Left ventricle myocardium superior (tissue), 1 donor: Measurements from ENCODE around the gene ZNF784. TPM values are rescaled to one million over a fixed set of nuclear protein-coding genes. Genes with fewer than 3 reads are reported as not detected.

ENCODE experiments used
- ATAC-seq: fragments of 200-7000 bp; cut with Tn5 transposase; one replicate; pipeline ENCODE4 v1.9.1; 2020; ENCODE audit warnings: mild to moderate bottlenecking, moderate library complexity
- DNase-seq: peaks from one replicate; pipeline ENCODE4 v3.0.0-alpha.2; 2020
- intact Hi-C: fragments of 100-400 bp; cut with micrococcal nuclease; formaldehyde crosslinking; loops from one replicate; pipeline ENCODE4 v1.11.0; 2022
- long read RNA-seq: library from polyadenylated mRNA; unstranded; transcript quantifications from one replicate; pipeline ENCODE4 v2.0.0, GENCODE V29; 2021
- total RNA-seq: library from RNA; stranded (reverse); fragmentation: NEBNext Ultra II Directional; extraction: Animal tissue kit (Norgen Biotek cat#: 25700); gene quantifications from one replicate; pipeline ENCODE4 v1.2.1, GENCODE V29; 2021
- donor health status: DM: no; HTN: yes; CAD: no; lungs with severe emphysema.

ZNF784 gene, protein sequence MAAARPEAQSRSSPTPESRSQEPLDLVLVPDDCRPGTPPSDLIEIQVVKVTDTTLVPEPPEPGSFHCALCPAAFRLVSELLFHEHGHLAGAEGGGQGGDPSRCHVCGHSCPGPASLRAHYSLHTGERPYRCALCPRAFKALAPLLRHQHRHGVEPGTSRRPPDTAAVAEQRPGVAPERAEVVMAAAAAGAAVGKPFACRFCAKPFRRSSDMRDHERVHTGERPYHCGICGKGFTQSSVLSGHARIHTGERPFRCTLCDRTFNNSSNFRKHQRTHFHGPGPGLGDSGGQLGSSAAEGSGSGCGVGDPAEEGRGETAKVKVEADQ
- 13.4 TPM for total RNA-seq
- long read RNA-seq, transcript ZNF784-201 (2 exons, 2,021 nt) = major isoform, 14 of 25 reads
- long read RNA-seq, partial matches to known transcripts = 9 of 25 reads
- long read RNA-seq, other reads (novel, unspliced or antisense) = 0 of 25 reads

DNA sequence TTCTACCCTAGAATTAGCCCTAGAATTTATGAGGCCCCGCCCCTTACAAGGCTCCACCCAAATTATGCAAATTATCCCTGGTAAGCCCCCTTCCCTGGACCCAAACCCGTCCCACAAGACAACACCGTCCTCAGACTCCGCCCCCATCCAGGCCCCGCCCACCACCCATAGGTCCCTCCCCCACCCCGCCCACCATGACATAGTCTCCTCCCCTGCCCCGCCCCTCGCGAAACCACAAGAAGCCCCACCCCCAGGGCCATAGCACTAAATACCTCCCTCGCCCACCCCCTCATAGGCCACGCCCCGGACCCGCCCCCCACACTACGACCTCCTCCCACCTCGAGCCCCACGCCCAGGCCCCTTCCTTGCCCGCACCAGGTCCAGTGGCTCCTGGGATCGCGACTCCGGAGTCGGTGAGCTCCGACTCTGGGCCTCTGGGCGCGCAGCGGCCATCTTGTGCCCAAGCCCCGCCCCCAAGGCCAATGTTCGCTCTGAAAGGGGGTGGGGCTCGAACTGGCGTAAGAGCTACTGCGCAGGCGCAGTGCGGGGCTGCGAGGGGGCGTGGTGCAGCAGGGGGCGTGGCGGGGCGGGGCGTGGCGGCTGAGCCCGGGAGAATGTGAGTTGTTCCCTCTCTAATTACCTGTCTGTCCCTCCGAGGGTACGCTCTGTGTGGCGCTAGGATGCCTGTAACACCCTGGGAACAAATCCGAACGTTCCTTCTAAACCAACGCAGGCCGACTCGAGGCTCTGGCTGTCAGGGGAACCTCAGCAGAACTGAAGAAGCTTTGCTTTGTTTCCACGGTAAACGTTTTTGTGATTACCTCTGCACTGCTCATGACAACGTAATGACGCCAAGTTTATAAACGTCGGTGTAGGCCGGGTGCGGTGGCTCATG lies at the start of gene ZNF784:
TSS of gene ZNF784 (minus strand) at position 458 of the 895 bp plus-strand sequence. CDS start at position 453, 5 bp downstream.
- DNase-seq (peak; percentile 96), ATAC-seq (peak; percentile 91)
- intact Hi-C loops = no loop called here

DNA sequence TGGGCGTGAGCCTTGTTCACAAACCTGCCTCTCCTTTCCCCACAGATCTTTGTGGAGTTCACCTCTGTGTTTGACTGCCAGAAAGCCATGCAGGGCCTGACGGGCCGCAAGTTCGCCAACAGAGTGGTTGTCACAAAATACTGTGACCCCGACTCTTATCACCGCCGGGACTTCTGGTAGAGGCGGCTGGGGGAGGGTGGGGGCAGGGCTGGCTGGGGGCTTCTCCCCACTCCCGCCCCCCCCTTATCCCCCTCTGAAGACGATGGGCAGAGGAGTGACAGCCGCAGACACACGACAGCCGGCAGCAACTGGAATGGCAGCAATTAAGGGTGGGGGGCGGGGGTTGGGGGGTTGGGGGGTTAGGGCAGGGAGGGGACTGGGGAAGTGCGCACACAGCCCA lies 49.5 kb upstream of the ZNF784 start:
- DNase-seq (no peak), ATAC-seq (no peak)
- intact Hi-C loops = no loop called here

DNA sequence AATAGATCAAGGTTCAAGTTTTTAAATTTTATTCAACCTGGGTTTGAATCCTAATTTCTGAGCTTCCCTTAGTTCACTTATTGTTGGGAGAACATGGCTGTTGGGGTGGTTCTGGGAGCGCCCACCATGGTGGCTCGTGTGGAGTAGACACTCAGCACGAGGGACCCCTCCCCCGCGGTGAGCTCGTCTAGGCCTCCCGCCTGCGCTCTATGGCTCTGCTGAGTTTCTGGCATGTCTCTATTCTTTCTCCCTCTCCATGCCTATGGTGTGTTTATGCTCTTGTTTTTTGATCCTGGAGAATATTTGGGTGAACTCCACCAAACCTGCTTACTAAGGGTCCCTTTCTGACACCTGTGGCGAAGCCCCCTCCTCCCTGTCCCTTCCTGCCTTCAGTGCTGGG lies 49.1 kb upstream of the ZNF784 start:
- intact Hi-C loops = no loop called here
- DNase-seq (no peak), ATAC-seq (no peak)

DNA sequence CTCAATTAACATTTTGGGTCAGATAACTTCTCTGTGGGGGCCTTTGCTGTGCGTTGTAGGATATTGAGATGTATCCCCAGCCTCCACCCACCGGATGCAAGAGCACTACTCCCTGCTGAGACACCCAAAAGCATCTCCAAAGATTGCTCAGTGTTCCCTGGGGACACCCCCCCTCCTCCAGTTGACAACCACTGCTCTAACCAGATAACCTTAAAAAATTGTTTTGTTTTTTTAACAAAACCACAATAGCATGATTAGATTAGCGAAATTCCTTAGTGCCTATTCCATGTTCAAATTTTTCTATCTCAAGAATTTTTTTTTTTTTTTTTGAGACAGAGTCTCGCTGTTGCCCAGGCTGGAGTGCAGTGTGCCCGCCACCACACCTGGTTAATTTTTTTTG lies 48.1 kb upstream of the ZNF784 start:
- DNase-seq (no peak), ATAC-seq (no peak)
- intact Hi-C loops = no loop called here

DNA sequence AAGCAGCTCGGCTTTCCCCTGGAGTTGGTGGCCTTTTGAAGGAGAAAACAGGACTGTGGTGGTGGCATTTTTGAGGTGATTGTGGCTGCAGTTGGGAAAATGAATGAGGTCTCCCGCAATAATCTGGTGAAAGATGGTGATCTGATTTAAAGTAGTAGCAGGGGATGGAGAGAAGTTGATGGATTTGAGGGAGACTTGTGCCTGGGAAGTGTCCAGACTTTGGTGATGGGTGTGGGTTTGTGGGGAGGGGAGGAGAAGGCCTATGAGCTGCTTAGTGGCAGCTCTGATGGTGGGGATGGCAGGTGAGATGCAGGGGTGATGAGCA lies 46.6 kb upstream of the ZNF784 start:
- DNase-seq = no peak
- ATAC-seq = no peak
- intact Hi-C loops = no loop called here

DNA sequence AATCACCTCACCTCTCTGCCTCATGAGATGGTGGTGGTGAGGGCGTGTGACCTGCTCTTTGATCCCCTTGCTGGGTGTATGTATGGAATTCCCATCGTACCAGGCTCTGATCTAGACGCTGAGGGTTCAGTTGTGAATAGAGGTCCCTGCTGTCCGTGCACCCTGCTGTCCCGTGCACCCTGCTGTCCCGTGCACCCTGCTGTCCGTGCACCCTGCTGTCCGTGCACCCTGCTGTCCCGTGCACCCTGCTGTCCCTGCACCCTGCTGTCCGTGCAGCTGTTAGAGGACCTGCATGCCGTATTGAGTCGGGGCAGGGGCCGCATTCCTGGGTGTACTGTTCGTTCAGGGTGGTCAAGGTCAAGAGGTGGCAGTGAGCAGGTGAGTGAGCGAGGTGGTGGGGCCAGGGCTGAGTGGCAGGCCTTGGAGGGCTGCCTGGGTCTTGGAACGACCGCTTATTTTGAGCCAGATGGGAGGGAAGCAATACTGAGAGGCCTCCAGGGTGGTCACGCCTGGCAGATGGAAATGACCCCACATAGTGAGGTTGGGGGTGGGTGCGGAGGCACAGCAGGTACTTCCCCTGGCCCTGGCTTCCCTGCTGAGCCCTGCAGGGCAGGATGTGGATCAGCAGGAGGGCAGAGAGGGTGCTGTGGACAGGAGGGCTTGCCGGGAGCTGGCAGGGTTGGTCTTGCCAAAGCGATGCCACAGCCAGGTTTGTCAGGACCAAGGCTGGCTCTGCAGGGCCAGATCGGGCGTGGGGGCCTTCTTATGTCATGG lies 46.1 kb upstream of the ZNF784 start:
- DNase-seq (no peak), ATAC-seq (no peak)

DNA sequence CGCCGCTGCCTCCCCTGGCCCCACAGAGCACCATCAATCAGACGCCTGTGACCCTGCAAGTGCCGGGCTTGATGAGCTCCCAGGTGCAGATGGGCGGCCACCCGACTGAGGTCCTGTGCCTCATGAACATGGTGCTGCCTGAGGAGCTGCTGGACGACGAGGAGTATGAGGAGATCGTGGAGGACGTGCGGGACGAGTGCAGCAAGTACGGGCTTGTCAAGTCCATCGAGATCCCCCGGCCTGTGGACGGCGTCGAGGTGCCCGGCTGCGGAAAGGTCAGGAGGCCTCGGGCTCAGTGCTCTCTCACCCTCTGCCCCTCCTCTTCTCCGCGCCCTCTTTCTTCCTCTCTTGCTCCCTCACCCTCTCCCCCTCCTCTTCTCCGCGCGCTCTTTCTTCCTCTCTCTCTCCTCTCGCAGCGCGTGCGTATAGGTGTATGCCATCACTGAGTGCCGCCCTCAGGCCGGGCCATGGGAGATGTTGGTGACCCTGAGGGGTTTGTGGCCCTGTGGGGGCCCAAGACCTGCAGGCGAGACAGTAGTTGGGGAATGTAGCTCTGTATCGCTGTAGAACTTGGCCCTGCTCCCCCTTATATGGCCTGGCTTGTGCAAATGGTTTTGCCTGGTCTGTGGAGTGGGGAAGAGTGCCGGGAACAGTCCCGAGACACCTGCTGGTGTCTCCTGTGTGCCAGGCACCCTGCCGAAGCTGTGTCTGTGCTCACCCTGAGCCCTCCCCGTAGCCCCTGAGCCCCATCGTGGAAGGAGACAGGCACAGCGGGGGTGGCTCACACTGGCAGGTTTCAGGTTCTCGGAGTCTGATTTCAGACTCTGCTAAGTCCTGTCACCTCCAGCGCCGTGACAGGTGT lies 45.3 kb upstream of the ZNF784 start:
- intact Hi-C loops = no loop called here
- ATAC-seq (no peak), DNase-seq (no peak)

More for the DNA sequence above, 46.1 kb upstream of the ZNF784 start:
- intact Hi-C loops = no loop called here

DNA sequence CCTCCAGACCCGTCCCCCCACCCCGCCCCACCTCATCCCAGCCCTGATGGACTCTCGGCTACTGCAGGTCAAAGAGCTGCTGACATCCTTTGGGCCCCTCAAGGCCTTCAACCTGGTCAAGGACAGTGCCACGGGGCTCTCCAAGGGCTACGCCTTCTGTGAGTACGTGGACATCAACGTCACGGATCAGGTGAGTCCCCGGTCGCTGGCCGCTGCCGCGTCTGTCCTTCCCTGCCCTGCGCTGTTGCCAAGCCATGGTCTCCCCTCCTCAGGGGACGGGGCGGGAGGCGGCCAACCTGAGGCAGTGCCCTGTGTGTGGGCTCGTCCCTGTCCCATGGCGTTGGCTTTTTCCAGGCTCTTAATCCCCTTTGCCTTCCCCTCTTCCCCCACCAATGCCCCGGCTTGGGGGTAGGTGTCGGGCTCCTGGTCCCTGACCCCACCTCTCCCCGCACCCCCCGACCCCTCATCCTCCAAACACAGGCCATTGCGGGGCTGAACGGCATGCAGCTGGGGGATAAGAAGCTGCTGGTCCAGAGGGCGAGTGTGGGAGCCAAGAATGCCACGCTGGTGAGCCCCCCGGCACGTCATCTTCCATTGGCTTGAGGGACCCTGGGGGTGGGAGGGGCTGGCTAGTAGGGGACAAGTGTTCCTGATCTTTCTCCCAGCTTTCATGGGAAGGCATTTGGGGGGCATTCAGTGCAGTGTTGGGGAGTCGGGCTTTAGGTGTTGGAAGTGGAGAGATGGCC lies 44.4 kb upstream of the ZNF784 start:
- no peak for ATAC-seq
- no peak for DNase-seq
- intact Hi-C loops = no loop called here

DNA sequence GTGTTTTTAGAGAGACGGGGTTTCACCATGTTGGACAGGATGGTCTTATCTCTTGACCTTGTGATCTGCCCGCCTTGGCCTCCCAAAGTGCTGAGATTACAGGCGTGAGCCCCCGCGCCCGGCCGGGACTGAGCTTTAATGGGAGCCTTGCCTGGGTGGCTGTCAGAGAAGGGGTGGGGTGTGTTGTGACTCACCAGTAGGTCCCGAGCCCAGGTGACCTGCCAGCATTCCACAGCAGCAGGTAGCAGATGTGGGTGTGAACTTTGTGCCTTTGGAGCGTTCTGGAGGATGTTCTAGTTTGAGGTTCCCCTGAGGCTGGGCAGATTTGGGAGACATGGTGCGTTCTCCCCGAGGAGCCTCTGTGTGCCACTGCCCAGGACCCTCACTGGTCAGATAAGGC lies 43.6 kb upstream of the ZNF784 start:
- intact Hi-C loops = no loop called here
- ATAC-seq (no peak), DNase-seq (no peak)

DNA sequence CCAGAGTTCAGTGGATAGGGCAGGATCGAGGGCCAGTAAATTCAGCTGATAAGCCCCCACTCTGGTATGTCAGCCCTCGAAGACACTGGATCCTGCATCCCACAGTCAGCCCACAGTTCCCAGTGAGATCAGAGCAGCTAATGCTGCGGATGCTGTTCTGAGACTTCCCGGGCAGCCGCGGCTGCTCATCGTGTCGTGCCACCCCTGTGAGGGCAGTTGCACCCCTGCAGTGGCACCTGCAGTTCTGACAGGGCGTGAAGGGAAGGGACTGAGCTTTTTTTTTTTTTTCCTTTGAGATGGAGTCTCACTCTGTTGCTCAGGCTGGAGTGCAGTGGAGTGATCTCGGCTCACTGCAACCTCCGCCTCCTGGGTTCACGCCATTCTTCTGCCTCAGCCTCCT lies 43.1 kb upstream of the ZNF784 start:
- intact Hi-C loops = no loop called here
- DNase-seq (no peak), ATAC-seq (no peak)

DNA sequence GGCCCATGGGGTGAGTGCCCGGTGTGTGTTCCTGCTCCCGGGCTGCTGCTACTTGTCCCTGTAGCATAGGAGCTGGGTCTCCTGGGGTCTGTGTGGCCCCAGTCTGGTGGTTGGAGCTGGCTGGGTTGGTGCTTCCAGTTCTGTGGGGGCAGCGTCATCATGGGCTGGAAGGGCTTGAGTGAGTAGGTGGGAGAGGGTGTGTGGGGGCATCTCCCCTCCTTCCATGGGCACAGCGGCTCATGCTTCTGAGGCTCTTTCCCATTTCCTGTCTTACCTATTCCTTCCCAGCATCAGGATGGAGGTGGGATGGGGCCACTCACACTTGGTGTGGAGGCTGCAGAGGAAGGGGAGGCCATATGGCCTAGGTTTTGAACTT lies 42.6 kb upstream of the ZNF784 start:
- intact Hi-C loops = no loop called here
- ATAC-seq = no peak
- DNase-seq = no peak

DNA sequence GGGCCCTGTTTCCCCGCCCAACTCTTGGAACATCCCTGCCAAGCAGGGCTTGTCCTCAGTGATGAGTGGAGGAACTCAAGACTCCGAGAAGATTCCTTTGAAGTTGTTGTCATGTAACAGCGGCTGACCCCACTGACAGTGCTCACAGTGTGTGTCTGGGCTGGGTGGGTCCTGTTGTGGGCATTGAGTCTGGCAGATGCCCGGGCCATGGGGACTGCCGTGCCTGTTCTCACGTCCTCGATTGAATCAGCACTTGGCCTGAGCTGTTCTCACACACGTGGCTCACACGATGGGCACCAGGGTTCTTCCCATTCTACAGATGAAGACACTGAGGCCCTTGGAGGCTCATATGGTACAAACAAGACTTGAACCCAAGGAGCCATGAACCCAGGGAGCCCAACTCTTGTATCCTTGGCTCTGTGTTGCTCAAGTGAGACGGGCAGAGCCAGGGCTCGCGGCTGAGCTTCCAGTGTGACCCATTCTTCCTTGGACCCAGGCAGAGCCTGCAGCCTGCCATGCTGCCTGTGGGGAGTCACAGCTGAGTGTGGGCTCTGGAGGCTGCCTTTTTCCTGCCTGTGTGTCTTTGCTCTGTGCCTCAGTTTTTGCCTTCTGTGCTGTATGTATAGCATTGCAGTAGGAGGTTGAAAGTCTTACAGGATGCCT lies 42.1 kb upstream of the ZNF784 start:
- intact Hi-C loops = no loop called here
- DNase-seq (no peak), ATAC-seq (no peak)

DNA sequence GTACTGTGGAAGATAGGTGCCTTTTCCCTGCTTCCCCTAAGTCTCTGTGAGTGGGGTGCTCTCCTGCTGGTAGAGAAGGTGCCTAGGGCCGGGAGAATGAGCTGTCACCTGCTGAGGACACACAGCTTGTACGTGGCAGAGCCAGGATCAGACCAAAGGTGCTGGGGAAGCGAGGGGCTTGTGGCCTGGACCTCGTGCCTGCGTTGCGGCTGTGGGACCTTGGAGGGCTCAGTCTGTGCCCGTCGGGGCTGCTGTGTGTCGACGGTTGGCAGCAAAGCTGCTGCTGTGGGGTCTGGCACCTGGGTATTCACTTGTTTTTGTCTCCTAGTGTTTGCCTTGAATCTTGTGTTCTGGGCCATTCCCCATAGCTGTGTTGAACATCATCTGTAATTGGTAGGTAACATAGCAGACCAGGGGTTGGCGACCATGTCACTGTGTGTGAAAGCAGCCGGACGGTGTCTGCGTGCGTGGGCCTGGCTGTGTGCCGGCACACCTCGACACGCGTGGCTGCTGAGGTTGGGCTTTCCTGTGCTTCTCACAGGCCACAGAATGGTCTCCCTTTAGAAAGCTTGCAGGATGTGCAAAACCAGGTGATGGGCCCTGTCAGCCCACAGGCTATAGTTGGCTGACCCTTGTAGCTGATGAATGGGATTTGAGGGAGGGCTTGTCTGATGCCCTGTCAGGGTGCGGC lies 39.6 kb upstream of the ZNF784 start:
- intact Hi-C loops = no loop called here
- no peak for DNase-seq
- no peak for ATAC-seq

DNA sequence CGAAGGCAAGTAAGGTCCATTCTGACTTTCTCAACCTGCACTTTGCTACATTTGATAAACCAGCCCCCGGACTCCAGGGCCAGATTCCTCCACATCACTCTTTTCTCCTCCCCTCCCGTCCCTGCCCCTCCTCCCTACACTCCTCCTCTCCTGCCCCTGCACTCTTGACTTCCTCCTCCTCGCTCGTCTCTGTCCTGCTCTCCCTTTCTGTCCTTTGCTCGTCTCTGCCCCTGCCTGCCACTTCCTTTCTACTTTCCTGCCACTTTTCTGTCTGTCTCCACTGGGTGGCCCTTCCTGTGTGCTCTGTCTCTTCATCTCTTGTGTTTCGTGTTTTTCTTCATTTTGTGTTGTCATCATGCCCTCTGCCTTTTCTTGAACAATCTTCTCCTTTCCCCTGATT lies 37.5 kb upstream of the ZNF784 start:
- intact Hi-C loops = no loop called here
- ATAC-seq = no peak
- no peak for DNase-seq

DNA sequence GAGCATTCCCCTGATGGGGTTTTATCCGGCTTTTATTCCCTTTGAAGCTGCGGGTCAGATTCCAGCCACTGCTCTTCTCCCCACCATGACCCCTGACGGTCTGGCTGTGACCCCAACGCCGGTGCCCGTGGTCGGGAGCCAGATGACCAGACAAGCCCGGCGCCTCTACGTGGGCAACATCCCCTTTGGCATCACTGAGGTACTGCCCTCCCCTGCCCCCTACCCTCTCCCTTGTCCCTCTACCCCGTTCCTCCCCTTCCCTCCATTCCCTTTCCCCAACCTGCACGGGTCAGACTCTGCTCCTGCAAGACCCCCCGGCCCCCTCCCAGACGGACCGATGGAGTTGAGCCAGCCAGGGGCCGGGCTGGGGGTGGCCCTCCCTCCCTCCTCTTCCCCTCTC lies 36.6 kb upstream of the ZNF784 start:
- DNase-seq = no peak
- intact Hi-C loops = no loop called here
- no peak for ATAC-seq

DNA sequence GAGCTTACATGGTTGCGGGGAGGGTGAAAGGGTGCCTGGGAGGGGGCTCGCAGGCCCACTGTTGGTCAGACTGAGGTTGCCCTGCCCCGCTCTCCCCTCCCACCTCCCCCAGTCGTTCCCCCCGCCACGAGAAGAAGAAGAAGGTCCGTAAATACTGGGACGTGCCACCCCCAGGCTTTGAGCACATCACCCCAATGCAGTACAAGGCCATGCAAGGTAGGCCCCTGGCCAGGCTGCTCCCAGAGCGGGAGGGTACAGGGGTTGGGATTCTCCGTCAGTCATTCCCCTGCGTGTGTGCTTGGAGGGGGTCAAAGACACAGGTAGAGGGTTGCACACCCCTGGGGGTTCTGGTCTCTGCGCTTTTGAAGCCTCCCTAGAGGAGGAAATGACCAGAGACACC lies 36.0 kb upstream of the ZNF784 start:
- DNase-seq = no peak
- ATAC-seq = no peak
- intact Hi-C loops = no loop called here

DNA sequence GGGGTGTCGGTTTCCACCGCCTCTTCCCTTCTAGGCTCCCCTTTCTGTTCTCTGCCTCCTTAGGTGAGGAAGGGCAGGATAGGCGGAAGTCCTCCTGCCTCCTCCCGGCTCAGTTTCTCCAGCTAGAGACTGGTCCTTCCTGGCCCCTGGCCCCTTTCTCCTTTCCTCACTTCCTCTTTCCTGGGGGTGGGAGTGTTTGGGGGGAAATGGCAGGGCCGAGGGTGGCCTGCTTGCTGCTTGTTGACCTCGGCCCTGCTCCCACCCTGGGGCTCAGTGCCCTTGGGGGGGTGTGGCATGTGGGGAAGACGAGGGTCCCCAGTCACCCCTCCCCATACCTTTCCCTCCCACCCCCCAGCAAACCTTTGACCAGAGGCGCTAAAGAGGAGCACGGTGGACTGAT lies 35.5 kb upstream of the ZNF784 start:
- no peak for ATAC-seq
- DNase-seq = no peak
- intact Hi-C loops = no loop called here
